ENCODE data around the gene KIRREL2.
A peak's percentile ranks its signal among the peaks of the same experiment; 100 is the strongest.

Gene KIRREL2

DNA sequence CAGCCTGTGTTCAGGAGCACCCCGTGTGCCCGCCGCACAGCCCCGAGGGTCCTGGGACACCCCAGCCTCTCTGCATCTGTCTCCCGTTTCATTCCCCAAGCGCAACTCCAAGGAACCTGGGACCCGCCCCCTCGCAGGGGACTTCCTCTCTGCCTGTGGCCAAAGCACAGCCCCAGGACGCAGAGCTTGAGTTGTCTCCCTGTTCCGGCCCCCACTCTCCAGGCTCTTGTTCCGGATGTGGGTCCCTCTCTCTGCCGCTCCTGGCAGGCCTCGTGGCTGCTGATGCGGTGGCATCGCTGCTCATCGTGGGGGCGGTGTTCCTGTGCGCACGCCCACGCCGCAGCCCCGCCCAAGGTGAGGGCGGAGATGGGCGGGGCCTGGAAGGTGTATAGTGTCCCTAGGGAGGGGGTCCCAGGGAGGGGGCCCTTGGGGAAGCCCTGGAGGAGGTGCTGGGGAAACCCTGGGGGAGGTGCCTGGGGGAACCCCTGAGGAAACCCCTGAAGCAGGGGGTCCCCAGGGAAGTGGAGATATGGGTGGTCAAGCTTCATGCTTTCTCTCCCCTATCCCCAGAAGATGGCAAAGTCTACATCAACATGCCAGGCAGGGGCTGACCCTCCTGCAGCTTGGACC, 47.0 kb downstream of the KIRREL2 start:
- peak overlapping the region; percentile 88 for H3K9ac ChIP-seq (ENCODE audit: low read depth, low read length, poor library complexity, severe bottlenecking)
- no peaks in the 10 kb centered on the region for H3K36me3 ChIP-seq (ENCODE audit: insufficient read depth, low read length)
- H4K20me1 ChIP-seq (ENCODE audit: insufficient read depth, low read length, poor library complexity, severe bottlenecking), result peaks cover 2% of the 10 kb centered on the region
- H3K9me2 ChIP-seq (replicated peaks; ENCODE audit: low read depth, low read length), result no peaks in the 10 kb centered on the region
- H3K4me1 ChIP-seq (ENCODE audit: insufficient read depth, low read length, poor library complexity, severe bottlenecking), result peaks cover 43% of the 10 kb centered on the region
- H3F3A ChIP-seq (ENCODE audit: low read depth), result no peaks in the 10 kb centered on the region
- peaks cover 23% of the 10 kb centered on the region for H3K79me2 ChIP-seq (ENCODE audit: insufficient read depth, low read length)
- H3K4me2 ChIP-seq (ENCODE audit: low read depth, low read length, poor library complexity, severe bottlenecking), result peak overlapping the region; percentile 91
- peak overlapping the region; percentile 40; the same call in 1 of the 2 replicates for H2AFZ ChIP-seq (ENCODE audit: low read length)
- peak overlapping the region; percentile 82 for H3K4me3 ChIP-seq (ENCODE audit: low read length, poor library complexity, severe bottlenecking)
- H3K9me3 ChIP-seq (ENCODE audit: insufficient read depth, low read depth, low read length), result no peaks in the 10 kb centered on the region
- H3K27me3 ChIP-seq (ENCODE audit: insufficient read depth, low read length, poor library complexity, severe bottlenecking), result no peaks in the 10 kb centered on the region
- no peak for TF ChIP-seq EZH2phosphoT487 (IDR thresholded peaks at IDR 0.05; ENCODE audit: borderline replicate concordance)
- TF ChIP-seq, protein P1, sequence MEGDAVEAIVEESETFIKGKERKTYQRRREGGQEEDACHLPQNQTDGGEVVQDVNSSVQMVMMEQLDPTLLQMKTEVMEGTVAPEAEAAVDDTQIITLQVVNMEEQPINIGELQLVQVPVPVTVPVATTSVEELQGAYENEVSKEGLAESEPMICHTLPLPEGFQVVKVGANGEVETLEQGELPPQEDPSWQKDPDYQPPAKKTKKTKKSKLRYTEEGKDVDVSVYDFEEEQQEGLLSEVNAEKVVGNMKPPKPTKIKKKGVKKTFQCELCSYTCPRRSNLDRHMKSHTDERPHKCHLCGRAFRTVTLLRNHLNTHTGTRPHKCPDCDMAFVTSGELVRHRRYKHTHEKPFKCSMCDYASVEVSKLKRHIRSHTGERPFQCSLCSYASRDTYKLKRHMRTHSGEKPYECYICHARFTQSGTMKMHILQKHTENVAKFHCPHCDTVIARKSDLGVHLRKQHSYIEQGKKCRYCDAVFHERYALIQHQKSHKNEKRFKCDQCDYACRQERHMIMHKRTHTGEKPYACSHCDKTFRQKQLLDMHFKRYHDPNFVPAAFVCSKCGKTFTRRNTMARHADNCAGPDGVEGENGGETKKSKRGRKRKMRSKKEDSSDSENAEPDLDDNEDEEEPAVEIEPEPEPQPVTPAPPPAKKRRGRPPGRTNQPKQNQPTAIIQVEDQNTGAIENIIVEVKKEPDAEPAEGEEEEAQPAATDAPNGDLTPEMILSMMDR (conservative IDR thresholded peaks at IDR 0.05; ENCODE audit: low read length), result no peak

DNA sequence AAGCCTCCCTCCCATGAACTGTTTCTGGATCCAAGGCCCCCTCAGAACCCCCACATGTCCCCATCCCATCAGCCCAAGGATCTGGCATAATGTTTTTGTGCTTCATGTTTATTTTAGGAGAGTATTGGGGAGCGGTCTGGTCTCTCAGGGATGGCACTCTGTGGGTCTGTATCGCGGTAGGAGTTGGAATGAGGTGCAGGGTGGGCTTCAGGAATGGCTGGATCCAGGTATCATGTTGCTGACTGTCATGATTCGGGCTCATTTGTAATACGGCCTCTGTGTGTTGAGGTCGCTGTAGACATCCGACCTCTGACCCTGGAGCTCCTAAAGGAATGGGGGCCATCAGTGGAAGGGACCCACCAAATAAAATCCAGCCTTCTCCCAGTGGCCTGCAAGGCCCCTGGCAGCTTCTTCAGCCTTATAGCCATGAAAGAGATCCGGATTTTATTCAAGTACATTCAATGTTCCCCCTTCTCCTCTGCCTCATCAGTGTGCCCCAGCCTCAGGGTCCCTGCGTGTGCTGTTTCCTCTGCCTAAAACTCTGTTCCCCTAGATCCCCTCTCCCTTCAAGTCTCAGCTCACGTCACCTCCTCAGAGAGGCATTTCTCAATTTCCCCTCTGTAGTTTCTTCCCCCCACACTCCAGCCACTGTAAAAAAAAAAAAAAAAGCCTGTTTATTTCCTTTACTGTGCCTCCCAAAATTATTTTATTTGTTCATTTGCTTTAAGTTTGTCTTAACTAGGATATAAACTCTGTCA, 47.8 kb downstream of the KIRREL2 start:
- H3K9me2 ChIP-seq (replicated peaks; ENCODE audit: low read depth, low read length), result no peaks in the 10 kb centered on the region
- peak overlapping the region; percentile 91 for H3K4me2 ChIP-seq (ENCODE audit: low read depth, low read length, poor library complexity, severe bottlenecking)
- H3K4me1 ChIP-seq (ENCODE audit: insufficient read depth, low read length, poor library complexity, severe bottlenecking), result peaks cover 43% of the 10 kb centered on the region
- no peaks in the 10 kb centered on the region for H3K9me3 ChIP-seq (ENCODE audit: insufficient read depth, low read depth, low read length)
- peaks cover 2% of the 10 kb centered on the region for H4K20me1 ChIP-seq (ENCODE audit: insufficient read depth, low read length, poor library complexity, severe bottlenecking)
- no peaks in the 10 kb centered on the region for H3K27me3 ChIP-seq (ENCODE audit: insufficient read depth, low read length, poor library complexity, severe bottlenecking)
- H3K4me3 ChIP-seq (ENCODE audit: low read length, poor library complexity, severe bottlenecking), result peak overlapping the region; percentile 82
- H3K9ac ChIP-seq (ENCODE audit: low read depth, low read length, poor library complexity, severe bottlenecking), result peak overlapping the region; percentile 52
- H3F3A ChIP-seq (ENCODE audit: low read depth), result no peaks in the 10 kb centered on the region
- peaks cover 15% of the 10 kb centered on the region; the same call in 1 of the 2 replicates for H3K79me2 ChIP-seq (ENCODE audit: insufficient read depth, low read length)
- H2AFZ ChIP-seq (ENCODE audit: low read length), result no peak overlapping the region
- TF ChIP-seq, protein P1 (conservative IDR thresholded peaks at IDR 0.05; ENCODE audit: low read length), result no peak
- no peak for TF ChIP-seq EZH2phosphoT487 (IDR thresholded peaks at IDR 0.05; ENCODE audit: borderline replicate concordance)
- H3K36me3 ChIP-seq (ENCODE audit: insufficient read depth, low read length), result no peaks in the 10 kb centered on the region

DNA sequence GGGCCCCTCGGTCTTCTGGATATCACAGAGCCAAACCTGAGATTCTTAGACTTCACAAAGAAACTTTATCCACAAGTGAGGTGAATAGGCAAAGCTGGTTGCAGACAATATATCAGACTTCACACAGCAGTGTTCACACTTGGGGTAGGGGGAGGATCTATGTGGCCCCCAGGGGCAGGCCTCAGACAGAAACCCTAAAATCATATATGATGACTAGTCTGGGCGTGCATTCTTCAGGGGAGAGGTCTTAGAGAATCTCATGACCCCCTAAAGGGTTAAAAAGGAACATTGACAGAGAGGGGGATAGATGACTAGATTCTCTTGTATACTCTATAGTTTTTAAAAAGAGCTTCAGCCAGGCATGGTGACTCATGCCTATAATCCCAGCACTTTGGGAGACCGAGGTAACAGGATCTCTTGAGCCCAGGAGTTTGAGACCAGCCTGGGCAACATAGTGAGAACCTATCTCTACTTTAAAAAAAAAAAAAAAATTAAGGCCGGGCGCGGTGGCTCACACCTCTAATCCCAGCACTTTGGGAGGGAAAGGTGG, 48.5 kb downstream of the KIRREL2 start:
- no peak overlapping the region for H2AFZ ChIP-seq (ENCODE audit: low read length)
- no peaks in the 10 kb centered on the region for H3K27me3 ChIP-seq (ENCODE audit: insufficient read depth, low read length, poor library complexity, severe bottlenecking)
- H3K9ac ChIP-seq (ENCODE audit: low read depth, low read length, poor library complexity, severe bottlenecking), result no peak overlapping the region
- no peaks in the 10 kb centered on the region for H3K9me2 ChIP-seq (replicated peaks; ENCODE audit: low read depth, low read length)
- peaks cover 1% of the 10 kb centered on the region for H4K20me1 ChIP-seq (ENCODE audit: insufficient read depth, low read length, poor library complexity, severe bottlenecking)
- peaks cover 44% of the 10 kb centered on the region for H3K4me1 ChIP-seq (ENCODE audit: insufficient read depth, low read length, poor library complexity, severe bottlenecking)
- H3F3A ChIP-seq (ENCODE audit: low read depth), result no peaks in the 10 kb centered on the region
- no peaks in the 10 kb centered on the region for H3K9me3 ChIP-seq (ENCODE audit: insufficient read depth, low read depth, low read length)
- H3K79me2 ChIP-seq (ENCODE audit: insufficient read depth, low read length), result peaks cover 14% of the 10 kb centered on the region; the same call in 1 of the 2 replicates
- H3K36me3 ChIP-seq (ENCODE audit: insufficient read depth, low read length), result no peaks in the 10 kb centered on the region
- TF ChIP-seq EZH2phosphoT487 (IDR thresholded peaks at IDR 0.05; ENCODE audit: borderline replicate concordance), result no peak
- TF ChIP-seq, protein P1 (conservative IDR thresholded peaks at IDR 0.05; ENCODE audit: low read length), result no peak
- H3K4me2 ChIP-seq (ENCODE audit: low read depth, low read length, poor library complexity, severe bottlenecking), result no peak overlapping the region
- no peak overlapping the region for H3K4me3 ChIP-seq (ENCODE audit: low read length, poor library complexity, severe bottlenecking)
